IMR-90 (cell line): Measurements from ENCODE around the gene CENPM. TPM values are rescaled to one million over a fixed set of nuclear protein-coding genes. Genes with fewer than 3 reads are reported as not detected.

Experiments
- ATAC-seq: fragments of 200-7000 bp; cut with Tn5 transposase; 2 replicates; pipeline ENCODE4 v1.9.1; 2020; ENCODE audit warnings: low read depth, mild to moderate bottlenecking, moderate library complexity
- BruUV-seq: library from RNA; stranded (reverse); fragments of 400-500 nt; replicated peaks from 2 replicates; lab custom pipeline; 2021; lab: Mats Ljungman, UMichigan
- CTCF ChIA-PET: fragments of 300-600 bp; formaldehyde crosslinking; extraction: SDS; loops from one replicate; lab custom pipeline; 2021; ENCODE audit warnings: antibody characterized with exemption; lab: Yijun Ruan, JAX
- POLR2A ChIA-PET: fragments of 300-600 bp; sonication (Branson Sonifier 250); formaldehyde crosslinking; loops from one replicate; lab custom pipeline; 2022; ENCODE audit warnings: antibody characterized with exemption; ENCODE audit not compliant: unreplicated experiment; lab: Charles Lee
- DNase-seq: peaks from one replicate; pipeline ENCODE4 v3.0.0; 2013
- H2AFZ ChIP-seq: replicated peaks from 2 replicates; pipeline ENCODE3; 2013; ENCODE audit warnings: low read length, mild to moderate bottlenecking; ENCODE audit not compliant: poor library complexity
- H2AK5ac ChIP-seq: 2 replicates; pipeline ENCODE4 v1.6.1; 2013; ENCODE audit warnings: low read depth, low read length, inconsistent platforms
- H2AK9ac ChIP-seq: replicated peaks from 2 replicates; pipeline ENCODE3; 2013; ENCODE audit warnings: mild to moderate bottlenecking, low read depth, low read length, moderate library complexity; ENCODE audit not compliant: poor library complexity
- H2BK120ac ChIP-seq: 2 replicates; pipeline ENCODE4 v1.6.1; 2013; ENCODE audit warnings: low read depth, low read length, inconsistent platforms
- H2BK15ac ChIP-seq: 3 replicates; pipeline ENCODE4 v1.6.1; 2013; ENCODE audit warnings: low read depth, low read length, inconsistent platforms
- H2BK20ac ChIP-seq: 2 replicates; pipeline ENCODE4 v1.6.1; 2013; ENCODE audit warnings: low read depth, mild to moderate bottlenecking, inconsistent platforms, low read length, moderate library complexity
- H2BK5ac ChIP-seq: 2 replicates; pipeline ENCODE4 v1.6.1; 2013; ENCODE audit warnings: mild to moderate bottlenecking, low read depth, low read length, inconsistent platforms; ENCODE audit not compliant: poor library complexity, severe bottlenecking
- H3K14ac ChIP-seq: replicated peaks from 2 replicates; pipeline ENCODE4 v1.6.1; 2013; ENCODE audit warnings: low read depth, low read length, inconsistent platforms
- H3K18ac ChIP-seq: 2 replicates; pipeline ENCODE4 v1.6.1; 2013; ENCODE audit warnings: low read depth, low read length, control low read depth
- H3K23ac ChIP-seq: 2 replicates; pipeline ENCODE4 v1.6.1; 2013; ENCODE audit warnings: low read depth, low read length, inconsistent platforms
- H3K27ac ChIP-seq: 2 replicates; pipeline ENCODE4 v1.5.1; 2013; ENCODE audit warnings: mild to moderate bottlenecking, control low read depth, low read length; ENCODE audit not compliant: insufficient read depth
- H3K27me3 ChIP-seq: 2 replicates; pipeline ENCODE4 v1.6.1; 2013; ENCODE audit warnings: low read length; ENCODE audit not compliant: control insufficient read depth, insufficient read depth
- H3K36me3 ChIP-seq: 2 replicates; pipeline ENCODE4 v1.6.1; 2013; ENCODE audit warnings: low read length, mixed read lengths; ENCODE audit not compliant: control insufficient read depth, insufficient read depth
- H3K4ac ChIP-seq: 2 replicates; pipeline ENCODE4 v1.6.1; 2013; ENCODE audit warnings: low read depth, low read length, inconsistent platforms
- H3K4me1 ChIP-seq: 2 replicates; pipeline ENCODE4 v1.6.1; 2013; ENCODE audit warnings: low read length, mixed read lengths; ENCODE audit not compliant: control insufficient read depth, insufficient read depth
- H3K4me2 ChIP-seq: 2 replicates; pipeline ENCODE4 v1.6.1; 2013; ENCODE audit warnings: low read depth, mild to moderate bottlenecking, control low read depth, low read length, moderate library complexity
- H3K4me3 ChIP-seq: 2 replicates; pipeline ENCODE4 v1.5.1; 2013; ENCODE audit warnings: low read depth, mild to moderate bottlenecking, control low read depth, low read length, moderate library complexity; ENCODE audit not compliant: insufficient read depth
- H3K56ac ChIP-seq: 2 replicates; pipeline ENCODE4 v1.6.1; 2013; ENCODE audit warnings: low read length, inconsistent platforms; ENCODE audit not compliant: insufficient read depth; ENCODE audit errors: extremely low read depth
- H3K79me1 ChIP-seq, 2 experiments: 2 replicates each; pipeline ENCODE4 v1.6.1; 2013; ENCODE audit warnings: low read length in 2 of 2, inconsistent platforms in 1 of 2, low read depth in 1 of 2
- H3K9ac ChIP-seq: 2 replicates; pipeline ENCODE4 v1.6.1; 2013; ENCODE audit warnings: low read depth, low read length, control low read depth
- H3K9me1 ChIP-seq: 2 replicates; pipeline ENCODE4 v1.6.1; 2013; ENCODE audit warnings: low read length, inconsistent platforms; ENCODE audit not compliant: insufficient read depth
- H3K9me3 ChIP-seq: 2 replicates; pipeline ENCODE4 v1.6.1; 2013; ENCODE audit warnings: low read length; ENCODE audit not compliant: control insufficient read depth, insufficient read depth
- H4K20me1 ChIP-seq: 2 replicates; pipeline ENCODE4 v1.6.1; 2013; ENCODE audit warnings: low read length, inconsistent platforms; ENCODE audit not compliant: insufficient read depth
- H4K5ac ChIP-seq: 2 replicates; pipeline ENCODE4 v1.6.1; 2013; ENCODE audit warnings: mild to moderate bottlenecking, low read depth, low read length, control low read depth
- H4K8ac ChIP-seq, 2 experiments: 2 replicates each; pipeline ENCODE4 v1.6.1; 2013; ENCODE audit warnings: low read depth in 2 of 2, low read length in 2 of 2, control low read depth in 1 of 2, inconsistent platforms in 1 of 2
- H4K91ac ChIP-seq: 2 replicates; pipeline ENCODE4 v1.6.1; 2013; ENCODE audit warnings: low read depth, low read length, inconsistent platforms; ENCODE audit not compliant: insufficient read depth
- BHLHE40 ChIP-seq: fragments of 150-350 bp; IDR thresholded peaks from 2 replicates; pipeline ENCODE4 v1.6.1; 2016; ENCODE audit warnings: mild to moderate bottlenecking, low read depth, low read length
- CEBPB ChIP-seq: IDR thresholded peaks from 2 replicates; pipeline ENCODE4 v1.6.1; 2012; ENCODE audit warnings: low read depth, low read length, improper control_type of control experiment
- CHD1 ChIP-seq: IDR thresholded peaks from 2 replicates; pipeline ENCODE4 v1.6.1; 2012; ENCODE audit warnings: low read depth, low read length, improper control_type of control experiment
- FOS ChIP-seq: fragments of 150-350 bp; IDR thresholded peaks from 2 replicates; pipeline ENCODE4 v1.6.1; 2016; ENCODE audit warnings: low read depth, low read length
- MAFK ChIP-seq: IDR thresholded peaks from 2 replicates; pipeline ENCODE4 v1.6.1; 2012; ENCODE audit warnings: low read depth, low read length, improper control_type of control experiment
- MXI1 ChIP-seq: IDR thresholded peaks from 2 replicates; pipeline ENCODE4 v1.6.1; 2012; ENCODE audit warnings: low read depth, mild to moderate bottlenecking, low read length, moderate library complexity, borderline replicate concordance
- NFE2L2 ChIP-seq: fragments of 150-350 bp; IDR thresholded peaks from 2 replicates; pipeline ENCODE4 v1.6.1; 2016; ENCODE audit warnings: low read depth, mild to moderate bottlenecking, low read length
- POLR2A ChIP-seq: IDR thresholded peaks from 2 replicates; pipeline ENCODE4 v1.6.1; 2012; ENCODE audit warnings: mild to moderate bottlenecking, low read depth, low read length
- RAD21 ChIP-seq: IDR thresholded peaks from 2 replicates; pipeline ENCODE4 v1.6.1; 2012; ENCODE audit warnings: low read length, improper control_type of control experiment
- RCOR1 ChIP-seq: IDR thresholded peaks from 2 replicates; pipeline ENCODE4 v1.6.1; 2012; ENCODE audit warnings: mild to moderate bottlenecking, low read length, improper control_type of control experiment; ENCODE audit not compliant: insufficient replicate concordance
- RFX5 ChIP-seq: IDR thresholded peaks from 2 replicates; pipeline ENCODE4 v1.8.0; 2012; ENCODE audit warnings: low read depth, mild to moderate bottlenecking, low read length, moderate library complexity
- SMC3 ChIP-seq: fragments of 150-350 bp; IDR thresholded peaks from 2 replicates; pipeline ENCODE4 v1.6.1; 2016; ENCODE audit warnings: low read depth, mild to moderate bottlenecking, antibody characterized with exemption, low read length, moderate library complexity
- WGBS, 2 experiments: methylation state at CpG; one replicate each; pipeline versions ENCODE4 v1.1.5 to v1.1.7; 2013; ENCODE audit warnings: missing lambda C conversion rate in 2 of 2; ENCODE audit not compliant: insufficient read length in 1 of 2; ENCODE audit errors: extremely low coverage in 2 of 2; 5-methylcytosine and 5-hydroxymethylcytosine counted together
- dilution Hi-C: fragments of 300-500 bp; cut with HindIII; formaldehyde crosslinking; loops from one replicate; pipeline ENCODE4 v1.14.3; 2018; ENCODE audit warnings: low sequenced_read_pairs; ENCODE audit not compliant: unreplicated experiment
- in situ Hi-C: fragments of 300-500 bp; cut with MboI; formaldehyde crosslinking; loops from 3 replicates; pipeline ENCODE4 v1.14.3; 2019; ENCODE audit warnings: low sequenced_read_pairs, inconsistent platforms, mixed read lengths
- intact Hi-C: fragments of 100-400 bp; cut with micrococcal nuclease; formaldehyde crosslinking; loops from 2 replicates; pipeline ENCODE4 v1.10.0; 2022
- polyA plus RNA-seq, 3 experiments: library from polyadenylated mRNA; depleted of rRNA; stranded (reverse); fragments of >200 nt; gene quantifications; 2 replicates each; pipeline ENCODE4 v1.2.3, GENCODE V29; 2012; ENCODE audit warnings: low replicate concordance in 1 of 3
- total RNA-seq: library from RNA; depleted of rRNA; stranded (reverse); fragments of >200 nt; gene quantifications from 2 replicates; pipeline ENCODE4 v1.2.3, GENCODE V29; 2012
- TF ChIP-seq, protein P1 (sequence below): conservative IDR thresholded peaks from 2 replicates; pipeline ENCODE4 v1.5.1; 2012; ENCODE audit warnings: mild to moderate bottlenecking, low read depth, low read length, improper control_type of control experiment
- TF ChIP-seq, protein P2 (sequence below): fragments of 150-350 bp; IDR thresholded peaks from 2 replicates; pipeline ENCODE4 v1.6.1; 2016; ENCODE audit warnings: low read depth, mild to moderate bottlenecking, low read length, moderate library complexity, borderline replicate concordance

The CENPM gene
- total and polyA plus RNA-seq, 2 of the 4 experiments (the other 2 are of a cell fraction) = 18.1 to 20.1 TPM

DNA sequence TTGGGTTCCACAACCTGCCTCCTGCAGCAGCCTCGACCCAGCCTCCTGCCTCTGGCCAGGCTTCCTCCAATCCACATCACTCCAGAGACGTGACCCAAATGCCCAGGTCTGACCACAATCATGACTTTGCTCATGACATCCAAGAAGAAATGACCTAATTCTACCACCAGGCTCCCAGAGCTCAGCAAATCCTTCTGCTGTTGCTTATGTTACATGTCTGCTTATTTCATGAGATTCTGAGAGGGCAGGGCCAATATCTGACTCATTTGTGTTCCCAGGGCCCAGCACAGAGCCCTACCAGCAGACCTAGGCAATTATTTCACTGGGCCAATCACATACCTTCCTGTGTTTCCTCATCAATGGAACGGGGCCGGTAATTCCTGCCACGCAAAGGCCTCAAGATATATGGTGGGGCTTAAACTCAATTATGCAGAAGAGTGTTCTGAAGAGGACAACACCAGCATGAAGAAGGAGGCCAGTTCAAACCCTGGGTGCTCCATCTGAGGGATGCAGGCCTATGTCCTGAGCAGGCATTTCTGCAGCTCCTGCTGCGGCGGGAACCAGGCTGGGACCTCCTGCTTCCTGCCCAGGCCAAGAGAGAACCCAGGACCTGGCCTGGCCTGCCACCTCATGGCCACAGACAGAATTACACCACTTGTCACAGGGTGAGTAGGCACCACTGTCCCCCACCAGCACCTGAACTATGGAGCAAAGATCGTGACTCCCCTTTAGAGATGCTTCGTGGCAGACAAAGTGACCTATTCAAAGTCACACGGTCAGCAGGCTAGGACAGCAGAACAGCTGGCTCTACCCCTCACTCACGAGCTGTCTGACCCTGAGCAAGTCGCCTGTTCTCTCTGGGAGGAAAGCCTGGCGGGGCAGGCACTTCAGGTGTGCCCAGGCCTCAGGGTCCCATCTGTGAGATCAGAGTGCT lies 5.9 kb downstream of the CENPM start:
- H2AK5ac ChIP-seq = peak overlapping the region; percentile 68; the same call in 1 of the 2 replicates
- no peaks in the 10 kb centered on the region for H3K9me1 ChIP-seq
- intact Hi-C loops = loop anchor here (1.0 kb wide), 4 partner anchors 118 to 275 kb away; no protein-coding TSS in a partner anchor
- H3K4me2 ChIP-seq = 0 out of 2 replicates have a peak overlapping the region, but pooled peaks have one; percentile 35
- CTCF ChIA-PET = interaction anchor here (0.5 to 2.0 kb wide), 16 partner anchors 13 to 504 kb away, joined by 3 to 26 read pairs (median 4); partner anchors contain the start of gene TNFRSF13C
- H4K5ac ChIP-seq = no peak overlapping the region
- no peak overlapping the region for H2BK15ac ChIP-seq
- H4K8ac ChIP-seq = peak overlapping the region in 1 of 2 experiments; percentile 16; a peak in 1 of 4 replicates
- H3K79me1 ChIP-seq = peaks cover 5 to 24% of the 10 kb centered on the region in 2 experiments
- peak; percentile 91 for DNase-seq
- H2BK20ac ChIP-seq = no peak overlapping the region
- no peak overlapping the region for H3K27ac ChIP-seq
- no peak overlapping the region for H3K23ac ChIP-seq
- peaks cover 6% of the 10 kb centered on the region; the same call in 1 of the 2 replicates for H4K20me1 ChIP-seq
- H3K9ac ChIP-seq = no peak overlapping the region
- POLR2A ChIA-PET = interaction anchor here (0.5 kb wide), 1 partner anchor 226 kb away, joined by 3 read pairs; no protein-coding TSS in a partner anchor
- H2BK5ac ChIP-seq = peak overlapping the region; percentile 5
- peak overlapping the region; percentile 48 for H2AK9ac ChIP-seq
- no peak overlapping the region for H3K56ac ChIP-seq
- no peak overlapping the region for H4K91ac ChIP-seq
- no peak overlapping the region for H3K18ac ChIP-seq
- no peak overlapping the region for H2BK120ac ChIP-seq
- H2AFZ ChIP-seq = peak overlapping the region; percentile 71
- no TSS peak for BruUV-seq
- WGBS, 2 experiments = 100% methylated on average over 1 of the region's 13 CpGs; no CpG with 5 or more reads in 1 of the 2 experiments
- H3K27me3 ChIP-seq = no peaks in the 10 kb centered on the region
- no peak overlapping the region for H3K4me3 ChIP-seq
- no peak overlapping the region for H3K4ac ChIP-seq
- H3K36me3 ChIP-seq = no peaks in the 10 kb centered on the region
- ATAC-seq = peak; percentile 95
- H3K14ac ChIP-seq = no peak overlapping the region
- H3K9me3 ChIP-seq = no peaks in the 10 kb centered on the region
- dilution Hi-C loops = no loop called here
- in situ Hi-C loops = loop anchor here (5.0 kb wide), 1 partner anchor 244 kb away; the partner anchor contains the start of gene MEI1
- H3K4me1 ChIP-seq = peaks cover 14% of the 10 kb centered on the region
- peak; percentile 65; the same call in 1 of the 2 replicates for TF ChIP-seq POLR2A
- TF ChIP-seq SMC3 = peak; percentile 84
- no peak for TF ChIP-seq CHD1
- TF ChIP-seq BHLHE40 = peak; percentile 41
- peak; percentile 34; the same call in 1 of the 2 replicates for TF ChIP-seq NFE2L2
- TF ChIP-seq, protein P1, sequence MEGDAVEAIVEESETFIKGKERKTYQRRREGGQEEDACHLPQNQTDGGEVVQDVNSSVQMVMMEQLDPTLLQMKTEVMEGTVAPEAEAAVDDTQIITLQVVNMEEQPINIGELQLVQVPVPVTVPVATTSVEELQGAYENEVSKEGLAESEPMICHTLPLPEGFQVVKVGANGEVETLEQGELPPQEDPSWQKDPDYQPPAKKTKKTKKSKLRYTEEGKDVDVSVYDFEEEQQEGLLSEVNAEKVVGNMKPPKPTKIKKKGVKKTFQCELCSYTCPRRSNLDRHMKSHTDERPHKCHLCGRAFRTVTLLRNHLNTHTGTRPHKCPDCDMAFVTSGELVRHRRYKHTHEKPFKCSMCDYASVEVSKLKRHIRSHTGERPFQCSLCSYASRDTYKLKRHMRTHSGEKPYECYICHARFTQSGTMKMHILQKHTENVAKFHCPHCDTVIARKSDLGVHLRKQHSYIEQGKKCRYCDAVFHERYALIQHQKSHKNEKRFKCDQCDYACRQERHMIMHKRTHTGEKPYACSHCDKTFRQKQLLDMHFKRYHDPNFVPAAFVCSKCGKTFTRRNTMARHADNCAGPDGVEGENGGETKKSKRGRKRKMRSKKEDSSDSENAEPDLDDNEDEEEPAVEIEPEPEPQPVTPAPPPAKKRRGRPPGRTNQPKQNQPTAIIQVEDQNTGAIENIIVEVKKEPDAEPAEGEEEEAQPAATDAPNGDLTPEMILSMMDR = peak; percentile 96
- TF ChIP-seq CEBPB = peak; percentile 42
- TF ChIP-seq MAFK = peak; percentile 58
- TF ChIP-seq FOS = no peak; the same call in none of the 2 replicates
- peak; percentile 98 for TF ChIP-seq RAD21
- 0 out of 2 replicates have a peak, but pooled peaks have one; percentile 24 for TF ChIP-seq MXI1
- no peak for TF ChIP-seq RCOR1
- TF ChIP-seq, protein P2, sequence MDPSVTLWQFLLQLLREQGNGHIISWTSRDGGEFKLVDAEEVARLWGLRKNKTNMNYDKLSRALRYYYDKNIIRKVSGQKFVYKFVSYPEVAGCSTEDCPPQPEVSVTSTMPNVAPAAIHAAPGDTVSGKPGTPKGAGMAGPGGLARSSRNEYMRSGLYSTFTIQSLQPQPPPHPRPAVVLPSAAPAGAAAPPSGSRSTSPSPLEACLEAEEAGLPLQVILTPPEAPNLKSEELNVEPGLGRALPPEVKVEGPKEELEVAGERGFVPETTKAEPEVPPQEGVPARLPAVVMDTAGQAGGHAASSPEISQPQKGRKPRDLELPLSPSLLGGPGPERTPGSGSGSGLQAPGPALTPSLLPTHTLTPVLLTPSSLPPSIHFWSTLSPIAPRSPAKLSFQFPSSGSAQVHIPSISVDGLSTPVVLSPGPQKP = no peak
- TF ChIP-seq RFX5 = no peak
